WTC11 (cell line): ENCODE results near the gene COL9A1. TPM values are rescaled to one million over a fixed set of nuclear protein-coding genes. Genes with fewer than 3 reads are reported as not detected.

Experiments
- ATAC-seq: fragments of 200-7000 bp; cut with Tn5 transposase; 2 replicates; pipeline ENCODE4 v1.10.0; 2021; ENCODE audit warnings: mild to moderate bottlenecking, moderate library complexity
- CTCF ChIA-PET: fragments of 300-600 bp; sonication (Branson Sonifier 250); formaldehyde crosslinking; loops from one replicate; lab custom pipeline; 2021; ENCODE audit warnings: antibody characterized with exemption; lab: Charles Lee
- POLR2A ChIA-PET: fragments of 350-600 bp; sonication (Branson Sonifier 250); formaldehyde crosslinking; loops from one replicate; lab custom pipeline; 2021; ENCODE audit warnings: antibody characterized with exemption; lab: Charles Lee
- DNase-seq: peaks from one replicate; pipeline ENCODE4 v3.0.0; 2021; ENCODE audit warnings: low spot score
- H3K27ac Mint-ChIP-seq: 2 replicates; pipeline ENCODE4 v1.8.0; 2021; ENCODE audit warnings: mixed read lengths
- H3K27me3 Mint-ChIP-seq: 2 replicates; pipeline ENCODE4 v1.8.0; 2021; ENCODE audit warnings: low read depth, mild to moderate bottlenecking, moderate library complexity, mixed read lengths
- H3K36me3 Mint-ChIP-seq: 2 replicates; pipeline ENCODE4 v1.8.0; 2021; ENCODE audit warnings: mixed read lengths
- H3K4me1 Mint-ChIP-seq: 2 replicates; pipeline ENCODE4 v1.8.0; 2022; ENCODE audit warnings: mixed read lengths
- H3K4me3 Mint-ChIP-seq: 2 replicates; pipeline ENCODE4 v1.8.0; 2021; ENCODE audit warnings: mild to moderate bottlenecking, moderate library complexity, mixed read lengths
- H3K9me3 Mint-ChIP-seq: 2 replicates; pipeline ENCODE4 v1.8.0; 2021; ENCODE audit warnings: mixed read lengths
- ATF1 ChIP-seq: sonication (generic); formaldehyde crosslinking; IDR thresholded peaks from 2 replicates; pipeline ENCODE4 v1.8.1; 2023; ENCODE audit warnings: mild to moderate bottlenecking, moderate library complexity, missing genetic modification reagents
- ATF3 ChIP-seq: sonication (generic); formaldehyde crosslinking; conservative IDR thresholded peaks from 2 replicates; pipeline ENCODE4 v1.8.1; 2022; ENCODE audit warnings: mild to moderate bottlenecking, missing genetic modification reagents
- EMX1 ChIP-seq: fragments of 250-450 bp; sonication (Bioruptor Pico); IDR thresholded peaks from 2 replicates; pipeline ENCODE4 v1.8.0; 2021; ENCODE audit warnings: mild to moderate bottlenecking
- FOXJ3 ChIP-seq: sonication (generic); formaldehyde crosslinking; IDR thresholded peaks from 2 replicates; pipeline ENCODE4 v1.9.0; 2021; ENCODE audit warnings: missing genetic modification reagents, mild to moderate bottlenecking, borderline replicate concordance
- GABPB1 ChIP-seq: sonication (generic); formaldehyde crosslinking; IDR thresholded peaks from 2 replicates; pipeline ENCODE4 v1.8.1; 2023; ENCODE audit warnings: mild to moderate bottlenecking, missing genetic modification reagents
- HMGXB4 ChIP-seq: sonication (generic); formaldehyde crosslinking; IDR thresholded peaks from 2 replicates; pipeline ENCODE4 v1.8.1; 2023; ENCODE audit warnings: mild to moderate bottlenecking, moderate library complexity, missing genetic modification reagents
- IRF1 ChIP-seq: sonication (generic); formaldehyde crosslinking; IDR thresholded peaks from 2 replicates; pipeline ENCODE4 v1.8.0; 2023; ENCODE audit warnings: missing genetic modification reagents
- MAX ChIP-seq: sonication (generic); formaldehyde crosslinking; IDR thresholded peaks from 2 replicates; pipeline ENCODE4 v1.8.0; 2022; ENCODE audit warnings: mild to moderate bottlenecking, missing genetic modification reagents
- SMAD3 ChIP-seq: sonication (generic); formaldehyde crosslinking; IDR thresholded peaks from 2 replicates; pipeline ENCODE4 v1.8.0; 2022; ENCODE audit warnings: missing genetic modification reagents, mild to moderate bottlenecking, borderline replicate concordance
- STAT6 ChIP-seq: sonication (generic); formaldehyde crosslinking; conservative IDR thresholded peaks from 2 replicates; pipeline ENCODE4 v1.8.1; 2023; ENCODE audit warnings: mild to moderate bottlenecking, low read depth, missing genetic modification reagents, moderate library complexity
- TEAD1 ChIP-seq: sonication (generic); formaldehyde crosslinking; IDR thresholded peaks from 2 replicates; pipeline ENCODE4 v1.8.0; 2022; ENCODE audit warnings: mild to moderate bottlenecking, missing genetic modification reagents
- TEAD4 ChIP-seq: sonication (generic); formaldehyde crosslinking; IDR thresholded peaks from 2 replicates; pipeline ENCODE4 v1.8.0; 2022; ENCODE audit warnings: mild to moderate bottlenecking, missing genetic modification reagents
- TP53 ChIP-seq: sonication (generic); formaldehyde crosslinking; IDR thresholded peaks from 2 replicates; pipeline ENCODE4 v1.8.1; 2023; ENCODE audit warnings: mild to moderate bottlenecking, missing genetic modification reagents
- ZBTB43 ChIP-seq: sonication (generic); formaldehyde crosslinking; IDR thresholded peaks from 2 replicates; pipeline ENCODE4 v1.8.1; 2023; ENCODE audit warnings: mild to moderate bottlenecking, missing genetic modification reagents
- ZMAT4 ChIP-seq: fragments of 250-450 bp; sonication (Bioruptor Pico); IDR thresholded peaks from 2 replicates; pipeline ENCODE4 v1.9.0; 2021; ENCODE audit warnings: mild to moderate bottlenecking
- ZNF671 ChIP-seq: fragments of 250-450 bp; sonication (Bioruptor Pico); IDR thresholded peaks from 2 replicates; pipeline ENCODE4 v1.8.0; 2021; ENCODE audit warnings: mild to moderate bottlenecking
- total RNA-seq: library from RNA; stranded (reverse); gene quantifications from 3 replicates; pipeline ENCODE4 v1.2.3, GENCODE V29; 2021
- TF ChIP-seq, protein P1 (sequence below): sonication (generic); formaldehyde crosslinking; IDR thresholded peaks from 2 replicates; pipeline ENCODE4 v1.8.0; 2023; ENCODE audit warnings: mild to moderate bottlenecking, missing genetic modification reagents
- TF ChIP-seq, protein P2 (sequence below): fragments of 200-600 bp; IDR thresholded peaks from 2 replicates; pipeline ENCODE4 v1.8.0; 2022; ENCODE audit warnings: antibody characterized with exemption
- TF ChIP-seq, protein P3 (sequence below): sonication (generic); formaldehyde crosslinking; IDR thresholded peaks from 2 replicates; pipeline ENCODE4 v1.8.0; 2022; ENCODE audit warnings: mild to moderate bottlenecking, missing genetic modification reagents
- TF ChIP-seq, protein P4 (sequence below): fragments of 250-450 bp; sonication (Bioruptor Pico); IDR thresholded peaks from 2 replicates; pipeline ENCODE4 v2.1.2; 2022; ENCODE audit warnings: mild to moderate bottlenecking, moderate library complexity

The COL9A1 gene
- total RNA-seq, 1 experiment from 2014 or later = 9.0 TPM

DNA sequence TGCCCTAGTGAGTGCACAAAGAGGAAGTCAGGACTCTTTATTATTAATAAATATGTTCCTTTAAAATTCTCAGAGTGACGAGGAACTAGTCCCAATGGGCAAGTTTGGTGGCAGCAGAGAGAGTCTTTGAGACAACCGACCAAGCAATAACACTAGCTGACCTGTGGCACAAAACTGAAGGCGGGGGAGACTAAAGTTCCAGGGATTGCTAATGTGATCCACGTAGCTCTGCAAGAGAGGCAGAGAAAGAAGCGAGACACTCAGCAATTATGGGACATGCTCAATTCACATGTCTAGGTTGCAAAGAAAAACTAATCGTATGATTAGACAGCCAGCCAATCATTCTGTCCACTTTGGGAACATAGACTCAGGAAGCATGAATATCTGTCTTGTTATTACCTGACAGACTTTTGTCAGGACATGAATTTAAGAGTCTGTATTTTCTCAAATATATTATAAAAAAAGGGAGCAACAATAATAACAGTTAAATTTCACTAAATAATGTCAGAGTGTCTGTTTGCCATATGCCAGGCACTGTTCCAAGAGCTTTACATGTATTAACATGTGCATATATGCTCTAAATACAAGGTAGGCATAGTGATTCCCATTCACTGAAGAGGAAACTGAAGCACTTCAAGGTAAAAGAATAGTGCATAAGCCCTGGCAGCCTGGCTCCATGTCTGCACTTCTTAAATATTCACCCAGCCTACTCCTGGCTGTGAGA, 81.0 kb downstream of the COL9A1 start:
- no peak overlapping the region for H3K27ac Mint-ChIP-seq
- no peak overlapping the region for H3K4me3 Mint-ChIP-seq
- H3K4me1 Mint-ChIP-seq = no peaks in the 10 kb centered on the region
- no peaks in the 10 kb centered on the region for H3K27me3 Mint-ChIP-seq
- POLR2A ChIA-PET = no interaction called here
- CTCF ChIA-PET = interaction anchor here (1.1 to 3.1 kb wide), 23 partner anchors 9 to 734 kb away, joined by 3 to 83 read pairs (median 7); no protein-coding TSS in a partner anchor
- H3K36me3 Mint-ChIP-seq = no peaks in the 10 kb centered on the region
- ATAC-seq (no peak), DNase-seq (no peak)
- TF ChIP-seq TP53 (CRISPR knock-in tag) = no peak
- TF ChIP-seq, protein P1, sequence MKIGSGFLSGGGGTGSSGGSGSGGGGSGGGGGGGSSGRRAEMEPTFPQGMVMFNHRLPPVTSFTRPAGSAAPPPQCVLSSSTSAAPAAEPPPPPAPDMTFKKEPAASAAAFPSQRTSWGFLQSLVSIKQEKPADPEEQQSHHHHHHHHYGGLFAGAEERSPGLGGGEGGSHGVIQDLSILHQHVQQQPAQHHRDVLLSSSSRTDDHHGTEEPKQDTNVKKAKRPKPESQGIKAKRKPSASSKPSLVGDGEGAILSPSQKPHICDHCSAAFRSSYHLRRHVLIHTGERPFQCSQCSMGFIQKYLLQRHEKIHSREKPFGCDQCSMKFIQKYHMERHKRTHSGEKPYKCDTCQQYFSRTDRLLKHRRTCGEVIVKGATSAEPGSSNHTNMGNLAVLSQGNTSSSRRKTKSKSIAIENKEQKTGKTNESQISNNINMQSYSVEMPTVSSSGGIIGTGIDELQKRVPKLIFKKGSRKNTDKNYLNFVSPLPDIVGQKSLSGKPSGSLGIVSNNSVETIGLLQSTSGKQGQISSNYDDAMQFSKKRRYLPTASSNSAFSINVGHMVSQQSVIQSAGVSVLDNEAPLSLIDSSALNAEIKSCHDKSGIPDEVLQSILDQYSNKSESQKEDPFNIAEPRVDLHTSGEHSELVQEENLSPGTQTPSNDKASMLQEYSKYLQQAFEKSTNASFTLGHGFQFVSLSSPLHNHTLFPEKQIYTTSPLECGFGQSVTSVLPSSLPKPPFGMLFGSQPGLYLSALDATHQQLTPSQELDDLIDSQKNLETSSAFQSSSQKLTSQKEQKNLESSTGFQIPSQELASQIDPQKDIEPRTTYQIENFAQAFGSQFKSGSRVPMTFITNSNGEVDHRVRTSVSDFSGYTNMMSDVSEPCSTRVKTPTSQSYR = no peak
- TF ChIP-seq ATF3 (CRISPR knock-in tag) = no peak
- TF ChIP-seq TEAD1 (CRISPR knock-in tag) = no peak
- TF ChIP-seq ZBTB43 (CRISPR knock-in tag) = no peak
- TF ChIP-seq TEAD4 (CRISPR knock-in tag) = no peak
- TF ChIP-seq, protein P2, sequence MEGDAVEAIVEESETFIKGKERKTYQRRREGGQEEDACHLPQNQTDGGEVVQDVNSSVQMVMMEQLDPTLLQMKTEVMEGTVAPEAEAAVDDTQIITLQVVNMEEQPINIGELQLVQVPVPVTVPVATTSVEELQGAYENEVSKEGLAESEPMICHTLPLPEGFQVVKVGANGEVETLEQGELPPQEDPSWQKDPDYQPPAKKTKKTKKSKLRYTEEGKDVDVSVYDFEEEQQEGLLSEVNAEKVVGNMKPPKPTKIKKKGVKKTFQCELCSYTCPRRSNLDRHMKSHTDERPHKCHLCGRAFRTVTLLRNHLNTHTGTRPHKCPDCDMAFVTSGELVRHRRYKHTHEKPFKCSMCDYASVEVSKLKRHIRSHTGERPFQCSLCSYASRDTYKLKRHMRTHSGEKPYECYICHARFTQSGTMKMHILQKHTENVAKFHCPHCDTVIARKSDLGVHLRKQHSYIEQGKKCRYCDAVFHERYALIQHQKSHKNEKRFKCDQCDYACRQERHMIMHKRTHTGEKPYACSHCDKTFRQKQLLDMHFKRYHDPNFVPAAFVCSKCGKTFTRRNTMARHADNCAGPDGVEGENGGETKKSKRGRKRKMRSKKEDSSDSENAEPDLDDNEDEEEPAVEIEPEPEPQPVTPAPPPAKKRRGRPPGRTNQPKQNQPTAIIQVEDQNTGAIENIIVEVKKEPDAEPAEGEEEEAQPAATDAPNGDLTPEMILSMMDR = no peak
- TF ChIP-seq, protein P3, sequence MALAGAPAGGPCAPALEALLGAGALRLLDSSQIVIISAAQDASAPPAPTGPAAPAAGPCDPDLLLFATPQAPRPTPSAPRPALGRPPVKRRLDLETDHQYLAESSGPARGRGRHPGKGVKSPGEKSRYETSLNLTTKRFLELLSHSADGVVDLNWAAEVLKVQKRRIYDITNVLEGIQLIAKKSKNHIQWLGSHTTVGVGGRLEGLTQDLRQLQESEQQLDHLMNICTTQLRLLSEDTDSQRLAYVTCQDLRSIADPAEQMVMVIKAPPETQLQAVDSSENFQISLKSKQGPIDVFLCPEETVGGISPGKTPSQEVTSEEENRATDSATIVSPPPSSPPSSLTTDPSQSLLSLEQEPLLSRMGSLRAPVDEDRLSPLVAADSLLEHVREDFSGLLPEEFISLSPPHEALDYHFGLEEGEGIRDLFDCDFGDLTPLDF (CRISPR knock-in tag) = no peak
- TF ChIP-seq, protein P4, sequence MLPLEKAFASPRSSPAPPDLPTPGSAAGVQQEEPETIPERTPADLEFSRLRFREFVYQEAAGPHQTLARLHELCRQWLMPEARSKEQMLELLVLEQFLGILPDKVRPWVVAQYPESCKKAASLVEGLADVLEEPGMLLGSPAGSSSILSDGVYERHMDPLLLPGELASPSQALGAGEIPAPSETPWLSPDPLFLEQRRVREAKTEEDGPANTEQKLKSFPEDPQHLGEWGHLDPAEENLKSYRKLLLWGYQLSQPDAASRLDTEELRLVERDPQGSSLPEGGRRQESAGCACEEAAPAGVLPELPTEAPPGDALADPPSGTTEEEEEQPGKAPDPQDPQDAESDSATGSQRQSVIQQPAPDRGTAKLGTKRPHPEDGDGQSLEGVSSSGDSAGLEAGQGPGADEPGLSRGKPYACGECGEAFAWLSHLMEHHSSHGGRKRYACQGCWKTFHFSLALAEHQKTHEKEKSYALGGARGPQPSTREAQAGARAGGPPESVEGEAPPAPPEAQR = no peak
- no peak for TF ChIP-seq ATF1 (CRISPR knock-in tag)
- TF ChIP-seq EMX1 (CRISPR knock-in tag) = no peak
- no peak for TF ChIP-seq SMAD3
- TF ChIP-seq IRF1 (CRISPR knock-in tag) = no peak
- no peak for TF ChIP-seq HMGXB4 (CRISPR knock-in tag)
- TF ChIP-seq ZNF671 (CRISPR knock-in tag) = no peak
- TF ChIP-seq GABPB1 (CRISPR knock-in tag) = no peak
- TF ChIP-seq ZMAT4 (CRISPR knock-in tag) = no peak
- no peak for TF ChIP-seq FOXJ3
- TF ChIP-seq STAT6 (CRISPR knock-in tag) = no peak
- TF ChIP-seq MAX (CRISPR knock-in tag) = no peak
- H3K9me3 Mint-ChIP-seq = no peaks in the 10 kb centered on the region
